ENCODE data around the gene SRSF3. TPM values are rescaled to one million over a fixed set of nuclear protein-coding genes. Genes with fewer than 3 reads are reported as not detected.

SRSF3 gene
- total and polyA plus RNA-seq, 9 of the 15 experiments (the other 6 are each of a cell fraction or from before 2014, with no cell fraction given) = 337 to 1,200 (median 518) TPM

- TF ChIP-seq ZNF354B (CRISPR knock-in tag; IDR thresholded peaks at IDR 0.05) (peak; percentile 55; the same call in 1 of the 2 replicates), ZNF174 (CRISPR knock-in tag; IDR thresholded peaks at IDR 0.05) (0 out of 2 replicates have a peak, but pooled peaks have one; percentile 80), NR2C1 (IDR thresholded peaks at IDR 0.05) (peak; percentile 73), NR2C1 (tag; IDR thresholded peaks at IDR 0.05) (peak; percentile 63), ZNF347 (CRISPR knock-in tag; IDR thresholded peaks at IDR 0.05; ENCODE audit: low read depth) (0 out of 2 replicates have a peak, but pooled peaks have one; percentile 53), TRIM28 (IDR thresholded peaks at IDR 0.05) (0 out of 2 replicates have a peak, but pooled peaks have one; percentile 8), GABPA (tag; conservative IDR thresholded peaks at IDR 0.05; ENCODE audit: low read depth) (peak; percentile 73), DPF2 (IDR thresholded peaks at IDR 0.05) (0 out of 2 replicates have a peak, but pooled peaks have one; percentile 29), SMAD3 (CRISPR knock-in tag; conservative IDR thresholded peaks at IDR 0.05) (peak; percentile 14; the same call in 1 of the 2 replicates), SMARCC2 (IDR thresholded peaks at IDR 0.05; ENCODE audit: low read depth) (0 out of 2 replicates have a peak, but pooled peaks have one; percentile 28), FOXA3 (CRISPR knock-in tag; conservative IDR thresholded peaks at IDR 0.05 in 1 of 2, IDR thresholded peaks at IDR 0.05 in 1 of 2) (0 out of 4 replicates have a peak, but pooled peaks of 1 of the 2 experiments have one; percentile 13), CGGBP1 (CRISPR knock-in tag; IDR thresholded peaks at IDR 0.05) (no peak), L3MBTL2 (IDR thresholded peaks at IDR 0.05) (no peak), ZNF133 (CRISPR knock-in tag; IDR thresholded peaks at IDR 0.05) (0 out of 2 replicates have a peak, but pooled peaks have one; percentile 4), MIER1 (IDR thresholded peaks at IDR 0.05; ENCODE audit: low read depth) (peak; percentile 85), ZNF175 (CRISPR knock-in tag; IDR thresholded peaks at IDR 0.05; ENCODE audit: low read depth) (peak; percentile 63), PTRF (tag; IDR thresholded peaks at IDR 0.05) (peak; percentile 51; the same call in 1 of the 2 replicates), HMG20A (CRISPR knock-in tag; conservative IDR thresholded peaks at IDR 0.05) (peak; percentile 69; the same call in 1 of the 2 replicates), BACH1 (tag; IDR thresholded peaks at IDR 0.05) (peak; percentile 4; the same call in 1 of the 2 replicates), ZFPM2 (CRISPR knock-in tag; IDR thresholded peaks at IDR 0.05) (no peak), HDAC3 (IDR thresholded peaks at IDR 0.05; ENCODE audit: borderline replicate concordance, partially characterized antibody) (peak; percentile 10), CSDE1 (IDR thresholded peaks at IDR 0.05) (0 out of 4 replicates have a peak, but pooled peaks of 1 of the 2 experiments have one; percentile 12), CUX1 (CRISPR knock-in tag; IDR thresholded peaks at IDR 0.05) (peak; percentile 91), ZNF212 (CRISPR knock-in tag; IDR thresholded peaks at IDR 0.05) (0 out of 2 replicates have a peak, but pooled peaks have one; percentile 62), SMARCA4 (IDR thresholded peaks at IDR 0.05) (0 out of 2 replicates have a peak, but pooled peaks have one; percentile 12)
These were observed 563 bp upstream of the SRSF3 start (continued) for GRCh38 chr6:36593569-36594028.
